Measurements from ENCODE around the gene OSBP2.

DNA sequence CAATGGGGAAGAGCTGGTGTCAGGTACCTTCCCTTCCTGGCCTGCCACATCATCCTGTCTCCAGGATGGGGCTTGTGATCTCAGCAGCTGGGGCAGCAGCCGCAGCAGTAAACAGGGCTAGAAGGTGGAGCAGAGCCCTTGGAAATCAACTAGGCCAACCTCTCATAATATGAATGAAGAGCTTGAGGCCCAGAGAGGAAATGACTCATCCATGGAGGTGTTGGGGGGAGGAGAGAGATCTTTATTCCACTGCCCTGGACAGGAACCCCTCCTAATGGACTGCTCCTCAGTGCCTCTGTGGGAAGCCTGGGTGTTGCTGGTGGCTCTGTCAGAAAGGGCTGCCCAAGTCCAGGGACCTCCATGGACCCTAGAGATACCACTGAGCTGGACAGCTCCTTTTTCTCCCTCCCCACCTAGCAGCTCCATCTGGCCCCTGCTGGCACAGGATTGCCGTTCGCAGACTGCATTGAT is 111.8 kb downstream of the OSBP2 start:
- TF ChIP-seq, protein P1, sequence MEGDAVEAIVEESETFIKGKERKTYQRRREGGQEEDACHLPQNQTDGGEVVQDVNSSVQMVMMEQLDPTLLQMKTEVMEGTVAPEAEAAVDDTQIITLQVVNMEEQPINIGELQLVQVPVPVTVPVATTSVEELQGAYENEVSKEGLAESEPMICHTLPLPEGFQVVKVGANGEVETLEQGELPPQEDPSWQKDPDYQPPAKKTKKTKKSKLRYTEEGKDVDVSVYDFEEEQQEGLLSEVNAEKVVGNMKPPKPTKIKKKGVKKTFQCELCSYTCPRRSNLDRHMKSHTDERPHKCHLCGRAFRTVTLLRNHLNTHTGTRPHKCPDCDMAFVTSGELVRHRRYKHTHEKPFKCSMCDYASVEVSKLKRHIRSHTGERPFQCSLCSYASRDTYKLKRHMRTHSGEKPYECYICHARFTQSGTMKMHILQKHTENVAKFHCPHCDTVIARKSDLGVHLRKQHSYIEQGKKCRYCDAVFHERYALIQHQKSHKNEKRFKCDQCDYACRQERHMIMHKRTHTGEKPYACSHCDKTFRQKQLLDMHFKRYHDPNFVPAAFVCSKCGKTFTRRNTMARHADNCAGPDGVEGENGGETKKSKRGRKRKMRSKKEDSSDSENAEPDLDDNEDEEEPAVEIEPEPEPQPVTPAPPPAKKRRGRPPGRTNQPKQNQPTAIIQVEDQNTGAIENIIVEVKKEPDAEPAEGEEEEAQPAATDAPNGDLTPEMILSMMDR (IDR thresholded peaks at IDR 0.05), result no peak
- no peak for TF ChIP-seq POLR2A (IDR thresholded peaks at IDR 0.05)

Data from right lobe of liver (tissue), 4 donors.